HEK293 (cell line): Measurements from ENCODE around the gene BTRC.
A peak's percentile ranks its signal among the peaks of the same experiment; 100 is the strongest.

ENCODE experiments used
- BCL6B ChIP-seq: fragments of 450-650 bp; formaldehyde crosslinking; IDR thresholded peaks from 2 replicates; pipeline ENCODE4 v1.5.1; 2017; ENCODE audit warnings: missing biosample characterization, missing genetic modification characterization
- KLF9 ChIP-seq: fragments of 450-650 bp; formaldehyde crosslinking; IDR thresholded peaks from 2 replicates; pipeline ENCODE4 v1.5.1; 2016; ENCODE audit warnings: missing biosample characterization, missing genetic modification characterization, low read depth
- MYNN ChIP-seq: fragments of 450-650 bp; formaldehyde crosslinking; IDR thresholded peaks from 2 replicates; pipeline ENCODE4 v1.5.1; 2016; ENCODE audit warnings: missing biosample characterization, missing genetic modification characterization, borderline replicate concordance
- PATZ1 ChIP-seq: fragments of 450-650 bp; formaldehyde crosslinking; IDR thresholded peaks from 2 replicates; pipeline ENCODE4 v1.5.1; 2016; ENCODE audit warnings: missing biosample characterization, missing genetic modification characterization
- SCRT1 ChIP-seq: fragments of 450-650 bp; formaldehyde crosslinking; IDR thresholded peaks from 2 replicates; pipeline ENCODE4 v1.5.1; 2016; ENCODE audit warnings: missing biosample characterization, missing genetic modification characterization, borderline replicate concordance
- TRIM28 ChIP-seq: IDR thresholded peaks from 2 replicates; pipeline ENCODE4 v1.6.1; 2011; ENCODE audit warnings: low read length, control low read depth, borderline replicate concordance
- ZBTB11 ChIP-seq: fragments of 450-650 bp; formaldehyde crosslinking; conservative IDR thresholded peaks from 2 replicates; pipeline ENCODE4 v1.5.1; 2016; ENCODE audit warnings: low read depth, missing biosample characterization, missing genetic modification characterization
- ZBTB8A ChIP-seq: fragments of 450-650 bp; formaldehyde crosslinking; IDR thresholded peaks from 2 replicates; pipeline ENCODE4 v1.5.1; 2016; ENCODE audit warnings: missing biosample characterization, missing genetic modification characterization
- ZFHX2 ChIP-seq: fragments of 450-650 bp; formaldehyde crosslinking; conservative IDR thresholded peaks from 2 replicates; pipeline ENCODE4 v1.5.1; 2016; ENCODE audit warnings: missing biosample characterization, missing genetic modification characterization
- ZFP41 ChIP-seq: fragments of 450-650 bp; formaldehyde crosslinking; IDR thresholded peaks from 2 replicates; pipeline ENCODE4 v1.5.1; 2016; ENCODE audit warnings: missing biosample characterization, missing genetic modification characterization, borderline replicate concordance
- ZNF10 ChIP-seq: fragments of 450-650 bp; formaldehyde crosslinking; IDR thresholded peaks from 2 replicates; pipeline ENCODE4 v1.5.1; 2017; ENCODE audit warnings: missing biosample characterization, missing genetic modification characterization
- ZNF132 ChIP-seq: fragments of 450-650 bp; formaldehyde crosslinking; IDR thresholded peaks from 2 replicates; pipeline ENCODE4 v1.5.1; 2017; ENCODE audit warnings: missing biosample characterization, missing genetic modification characterization, borderline replicate concordance
- ZNF148 ChIP-seq: fragments of 450-650 bp; formaldehyde crosslinking; IDR thresholded peaks from 2 replicates; pipeline ENCODE4 v1.5.0; 2017; ENCODE audit warnings: missing biosample characterization, missing genetic modification characterization, borderline replicate concordance
- ZNF221 ChIP-seq: fragments of 450-650 bp; formaldehyde crosslinking; IDR thresholded peaks from 2 replicates; pipeline ENCODE4 v1.5.1; 2017; ENCODE audit warnings: missing biosample characterization, missing genetic modification characterization, borderline replicate concordance
- ZNF341 ChIP-seq: fragments of 450-650 bp; formaldehyde crosslinking; IDR thresholded peaks from 2 replicates; pipeline ENCODE4; 2016; ENCODE audit warnings: low read depth, missing biosample characterization, missing genetic modification characterization
- ZNF37A ChIP-seq: fragments of 450-650 bp; IDR thresholded peaks from 2 replicates; pipeline ENCODE4 v1.5.1; 2018; ENCODE audit warnings: missing biosample characterization, missing genetic modification characterization
- ZNF391 ChIP-seq: fragments of 450-650 bp; formaldehyde crosslinking; IDR thresholded peaks from 2 replicates; pipeline ENCODE4 v1.5.1; 2016; ENCODE audit warnings: low read depth, missing biosample characterization, missing genetic modification characterization, borderline replicate concordance
- ZNF423 ChIP-seq: fragments of 450-650 bp; formaldehyde crosslinking; IDR thresholded peaks from 2 replicates; pipeline ENCODE4 v1.5.1; 2016; ENCODE audit warnings: missing biosample characterization, missing genetic modification characterization
- ZNF48 ChIP-seq: fragments of 450-650 bp; formaldehyde crosslinking; IDR thresholded peaks from 2 replicates; pipeline ENCODE4 v1.5.1; 2016; ENCODE audit warnings: missing biosample characterization, missing genetic modification characterization
- ZNF513 ChIP-seq: fragments of 450-650 bp; IDR thresholded peaks from 2 replicates; pipeline ENCODE4 v1.5.1; 2018; ENCODE audit warnings: missing biosample characterization, missing genetic modification characterization
- ZNF560 ChIP-seq: fragments of 450-650 bp; formaldehyde crosslinking; IDR thresholded peaks from 2 replicates; pipeline ENCODE4 v1.5.1; 2017; ENCODE audit warnings: missing biosample characterization, missing genetic modification characterization, borderline replicate concordance
- ZNF670 ChIP-seq: fragments of 450-650 bp; formaldehyde crosslinking; IDR thresholded peaks from 2 replicates; pipeline ENCODE4 v1.5.1; 2016; ENCODE audit warnings: missing biosample characterization, missing genetic modification characterization, low read depth
- TF ChIP-seq, protein P1 (sequence below): fragments of 450-650 bp; formaldehyde crosslinking; IDR thresholded peaks from 2 replicates; pipeline ENCODE4 v1.5.1; 2016; ENCODE audit warnings: missing biosample characterization, missing genetic modification characterization

Gene BTRC

GRCh38 chr10:101569622-101570427 is 215.9 kb downstream of the BTRC start (continued):
- TF ChIP-seq ZBTB8A (tag by site-specific recombination) (peak; percentile 84; the same call in 1 of the 2 replicates), ZNF48 (tag by site-specific recombination) (no peak), ZBTB11 (tag by site-specific recombination) (no peak), ZNF423 (tag by site-specific recombination) (peak; percentile 91), ZFHX2 (peak; percentile 88), ZNF221 (tag by site-specific recombination) (no peak), ZNF391 (tag by site-specific recombination) (peak; percentile 51; the same call in 1 of the 2 replicates), ZNF10 (tag by site-specific recombination) (no peak), ZFP41 (tag by site-specific recombination) (no peak), TRIM28 (no peak), BCL6B (tag by site-specific recombination) (no peak), ZNF132 (no peak), ZNF37A (no peak), ZNF670 (tag by site-specific recombination) (no peak), ZNF513 (no peak), ZNF560 (tag by site-specific recombination) (no peak), SCRT1 (tag by site-specific recombination) (no peak), KLF9 (peak; percentile 91), PATZ1 (tag by site-specific recombination) (peak; percentile 93), MYNN (tag by site-specific recombination) (no peak), ZNF341 (peak; percentile 93), ZNF148 (tag by site-specific recombination) (no peak)
- TF ChIP-seq, protein P1, sequence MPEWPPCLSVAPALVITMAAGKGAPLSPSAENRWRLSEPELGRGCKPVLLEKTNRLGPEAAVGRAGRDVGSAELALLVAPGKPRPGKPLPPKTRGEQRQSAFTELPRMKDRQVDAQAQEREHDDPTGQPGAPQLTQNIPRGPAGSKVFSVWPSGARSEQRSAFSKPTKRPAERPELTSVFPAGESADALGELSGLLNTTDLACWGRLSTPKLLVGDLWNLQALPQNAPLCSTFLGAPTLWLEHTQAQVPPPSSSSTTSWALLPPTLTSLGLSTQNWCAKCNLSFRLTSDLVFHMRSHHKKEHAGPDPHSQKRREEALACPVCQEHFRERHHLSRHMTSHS (tag by site-specific recombination), result no peak
